ENCODE data around the gene ARID5B.

- no peak for TF ChIP-seq CREM (CRISPR knock-in tag; IDR thresholded peaks at IDR 0.05)
- no peak for TF ChIP-seq CTCF (IDR thresholded peaks at IDR 0.05)
- no peak for TF ChIP-seq ATF6 (CRISPR knock-in tag; IDR thresholded peaks at IDR 0.05)
- TF ChIP-seq ZNF512 (CRISPR knock-in tag; IDR thresholded peaks at IDR 0.05; ENCODE audit: borderline replicate concordance) = no peak
- no peak for TF ChIP-seq CDX4 (CRISPR knock-in tag; IDR thresholded peaks at IDR 0.05; ENCODE audit: borderline replicate concordance)
- no peak for TF ChIP-seq GTF2I (CRISPR knock-in tag; conservative IDR thresholded peaks at IDR 0.05)
Observed at GRCh38 chr10:62131724-62132123, 230.2 kb downstream of the ARID5B start.

All from WTC11 (cell line).